ENCODE measurements around the gene KICS2. TPM values are rescaled to one million over a fixed set of nuclear protein-coding genes. Genes with fewer than 3 reads are reported as not detected.
A peak's percentile ranks its signal among the peaks of the same experiment; 100 is the strongest.

The KICS2 gene
- total RNA-seq: 10 to 100 TPM in 1 of 2 donors, 1 to 10 TPM in 1; 9.9 to 14.2 TPM

DNA sequence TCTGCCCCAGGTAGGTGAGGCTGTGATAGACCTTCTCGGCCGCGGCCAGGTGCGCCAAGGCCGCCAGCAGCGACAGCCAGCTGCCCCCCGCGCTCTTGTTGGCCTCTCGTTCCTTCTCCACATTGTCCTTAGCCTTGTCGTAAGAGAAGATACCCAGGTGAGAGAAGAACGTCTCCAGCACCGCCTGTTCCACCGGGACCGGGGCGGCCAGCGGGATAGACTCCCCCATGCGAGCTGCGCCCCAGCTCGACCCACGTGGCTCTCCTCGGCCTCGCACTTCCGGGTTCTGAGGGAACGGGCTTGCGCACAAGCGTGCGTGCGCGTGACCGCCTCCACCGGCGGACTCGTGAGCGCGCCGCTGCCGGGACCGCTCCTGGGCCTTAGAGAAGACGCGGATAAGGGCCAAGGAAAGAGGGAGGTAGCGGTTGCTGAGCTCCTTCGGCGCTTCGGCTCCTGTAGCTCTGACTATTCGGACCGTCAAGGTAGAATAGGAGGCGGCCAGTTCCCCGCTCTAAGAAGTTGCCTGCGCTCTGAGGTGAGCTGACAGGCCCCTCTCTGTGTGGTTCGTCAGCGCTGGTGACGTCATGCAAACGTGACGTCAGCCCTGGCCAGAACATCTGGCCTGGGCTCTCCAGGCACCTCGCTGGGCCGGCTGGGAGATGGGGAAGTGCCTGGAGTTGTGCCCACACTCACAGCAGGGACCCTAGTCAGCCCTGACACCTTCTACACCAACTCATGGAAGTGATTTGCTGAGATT lies at the start of gene KICS2:
KICS2 (minus strand) TSS at position 288 of the 757 bp plus-strand sequence; CDS start at position 229, 59 bp downstream.
- H3K4me1 Mint-ChIP-seq: peaks cover 14% of the 10 kb centered on the region
- peaks cover 3% of the 10 kb centered on the region for H3K27me3 Mint-ChIP-seq
- H3K36me3 Mint-ChIP-seq (ENCODE audit: low read depth): peaks cover 11% of the 10 kb centered on the region
- H3K4me3 Mint-ChIP-seq: peak within 1 kb of the TSS; percentile 92
- peak within 1 kb of the TSS; percentile 94 for H3K27ac Mint-ChIP-seq
- ATAC-seq (replicated peaks): peak; percentile 96
- H3K9me3 Mint-ChIP-seq: no peaks in the 10 kb centered on the region

DNA sequence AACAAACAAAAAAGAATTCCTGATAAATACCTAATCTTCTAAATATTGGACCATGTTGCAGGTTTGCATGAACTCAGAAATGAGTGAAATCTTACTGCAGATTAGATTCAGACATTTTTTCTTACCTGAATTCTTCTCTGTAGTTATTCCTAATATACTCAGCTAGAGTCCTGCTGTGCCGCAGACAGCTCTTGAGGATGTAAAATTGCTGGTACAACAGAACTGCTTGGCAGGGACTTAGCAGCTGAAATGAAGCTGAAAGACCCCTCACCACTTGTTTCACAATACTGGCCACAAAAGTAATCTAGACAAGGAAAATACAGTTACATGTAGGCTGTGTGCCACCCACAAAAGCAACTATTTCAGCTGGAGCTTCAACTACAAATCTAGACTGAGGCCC lies 48.3 kb upstream of the KICS2 start:
- Mint-ChIP-seq H3K4me3 (no peak overlapping the region), H3K9me3 (no peaks in the 10 kb centered on the region)

DNA sequence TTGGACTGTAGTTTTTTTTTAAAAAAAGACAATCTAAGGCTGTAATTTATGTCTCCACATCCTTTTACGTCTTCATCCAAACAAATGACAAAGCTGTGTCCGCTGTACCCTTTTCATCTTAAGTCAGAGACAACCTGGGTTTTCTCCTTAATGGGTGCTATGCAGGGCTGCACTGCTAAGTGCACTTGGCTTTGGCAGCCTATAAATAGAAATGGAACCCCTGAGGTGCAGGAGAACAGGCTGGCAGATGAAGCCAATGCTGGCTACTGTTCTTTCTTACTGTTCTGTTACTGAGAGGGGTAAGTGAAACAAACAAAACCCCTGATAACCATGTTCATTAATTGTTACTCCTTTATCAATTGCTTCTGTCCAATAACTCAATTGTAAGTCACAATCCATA lies 47.1 kb upstream of the KICS2 start:
- H3K27ac Mint-ChIP-seq: no peak overlapping the region
- peaks cover 4% of the 10 kb centered on the region for H3K4me1 Mint-ChIP-seq
- H3K4me3 Mint-ChIP-seq: no peak overlapping the region
- no peaks in the 10 kb centered on the region for H3K36me3 Mint-ChIP-seq (ENCODE audit: low read depth)
- peaks cover 5% of the 10 kb centered on the region for H3K27me3 Mint-ChIP-seq
- H3K9me3 Mint-ChIP-seq: no peaks in the 10 kb centered on the region
- no peak for ATAC-seq (replicated peaks)

More for the DNA sequence above, 48.3 kb upstream of the KICS2 start:
- Mint-ChIP-seq H3K4me1 (peaks cover 4% of the 10 kb centered on the region), H3K27me3 (peaks cover 5% of the 10 kb centered on the region), H3K36me3 (ENCODE audit: low read depth) (no peaks in the 10 kb centered on the region), H3K27ac (no peak overlapping the region)
- ATAC-seq (replicated peaks): no peak

DNA sequence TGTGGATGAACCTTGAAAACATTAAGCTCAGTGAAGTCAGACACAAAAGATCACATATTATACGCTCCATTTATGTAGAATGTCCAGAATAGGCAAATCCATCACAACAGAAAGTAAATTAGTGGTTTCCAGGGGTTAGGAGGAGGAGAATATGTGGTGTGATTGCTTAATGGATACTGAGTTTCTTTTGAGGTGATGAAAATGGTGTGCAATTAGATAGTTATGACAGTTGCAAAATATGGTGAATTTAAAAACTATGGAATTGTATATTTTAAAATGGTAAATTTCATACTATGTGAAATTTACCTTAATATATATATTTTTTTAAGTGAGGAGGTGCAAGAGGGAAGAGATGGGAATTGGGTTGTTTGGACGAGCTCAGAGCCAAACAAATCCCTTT lies 46.3 kb upstream of the KICS2 start:
- Mint-ChIP-seq H3K4me1 (no peaks in the 10 kb centered on the region), H3K27ac (no peak overlapping the region), H3K9me3 (no peaks in the 10 kb centered on the region), H3K4me3 (no peak overlapping the region), H3K36me3 (ENCODE audit: low read depth) (no peaks in the 10 kb centered on the region), H3K27me3 (peaks cover 5% of the 10 kb centered on the region)
- no peak for ATAC-seq (replicated peaks)

DNA sequence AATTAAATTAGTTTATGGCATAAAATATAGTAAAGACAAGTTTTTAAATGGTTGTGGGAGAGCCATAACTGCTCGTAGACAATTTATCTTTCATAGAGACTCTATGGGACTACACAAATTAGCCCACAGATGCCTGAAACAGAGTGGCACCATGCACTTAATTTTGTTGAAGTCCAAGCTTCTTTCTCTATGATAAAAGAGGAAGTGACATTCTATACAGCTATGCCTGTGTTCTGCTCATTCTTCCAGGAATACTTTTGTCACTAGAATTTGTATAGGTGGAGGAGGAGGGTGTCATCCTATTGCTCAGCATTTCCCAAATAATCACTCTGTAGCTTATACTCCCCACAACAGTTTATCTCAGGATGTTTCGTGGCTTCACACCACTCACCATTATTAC lies 43.7 kb upstream of the KICS2 start:
- no peak overlapping the region for H3K27ac Mint-ChIP-seq
- no peaks in the 10 kb centered on the region for H3K4me1 Mint-ChIP-seq
- ATAC-seq (replicated peaks): peak; percentile 19
- H3K36me3 Mint-ChIP-seq (ENCODE audit: low read depth): no peaks in the 10 kb centered on the region
- H3K4me3 Mint-ChIP-seq: no peak overlapping the region
- no peaks in the 10 kb centered on the region for H3K9me3 Mint-ChIP-seq
- peaks cover 5% of the 10 kb centered on the region for H3K27me3 Mint-ChIP-seq

DNA sequence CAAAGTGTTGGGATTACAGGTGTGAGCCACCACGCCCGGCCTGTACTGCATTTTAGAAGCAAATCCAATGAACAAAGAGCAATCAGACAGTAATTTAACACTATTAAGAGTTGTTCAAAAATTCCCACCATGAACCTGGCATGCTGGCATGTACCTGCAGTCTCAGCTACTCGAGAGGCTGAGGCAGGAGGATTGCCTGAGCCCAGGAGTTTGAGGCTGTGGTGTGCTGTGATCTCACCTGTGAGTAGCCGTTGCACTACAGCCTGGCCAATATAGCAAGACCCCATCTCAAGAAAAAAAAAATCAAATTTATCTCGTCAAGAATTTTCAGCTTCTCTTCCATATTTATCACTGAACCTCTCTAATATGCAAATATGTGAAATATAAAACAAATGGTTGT lies 39.7 kb upstream of the KICS2 start:
- no peaks in the 10 kb centered on the region for H3K4me1 Mint-ChIP-seq
- H3K36me3 Mint-ChIP-seq (ENCODE audit: low read depth): no peaks in the 10 kb centered on the region
- no peak overlapping the region for H3K4me3 Mint-ChIP-seq

DNA sequence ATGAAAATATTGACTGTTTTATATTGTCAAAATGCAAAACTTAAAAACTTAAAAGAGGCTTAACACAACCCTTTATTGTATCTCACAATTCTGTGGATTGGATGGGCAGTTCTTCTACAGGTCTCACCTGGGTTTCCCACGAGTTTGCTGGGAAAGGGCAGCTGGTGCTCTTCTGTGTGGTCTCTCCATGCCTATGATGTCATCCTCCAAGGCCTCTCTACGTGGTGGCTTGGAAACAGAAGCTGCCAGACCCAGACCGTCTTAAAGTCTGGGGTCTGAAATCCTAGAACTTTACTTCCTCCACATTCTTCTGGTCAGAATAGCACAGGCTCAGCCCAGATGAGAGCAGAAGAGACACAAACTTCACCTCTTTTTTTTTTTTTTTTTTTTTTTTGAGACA lies 36.5 kb upstream of the KICS2 start:
- no peaks in the 10 kb centered on the region for H3K36me3 Mint-ChIP-seq (ENCODE audit: low read depth)
- no peak for ATAC-seq (replicated peaks)
- H3K27me3 Mint-ChIP-seq: no peaks in the 10 kb centered on the region
- no peaks in the 10 kb centered on the region for H3K4me1 Mint-ChIP-seq
- no peak overlapping the region for H3K27ac Mint-ChIP-seq
- H3K4me3 Mint-ChIP-seq: no peak overlapping the region
- no peaks in the 10 kb centered on the region for H3K9me3 Mint-ChIP-seq

More for the DNA sequence above, 39.7 kb upstream of the KICS2 start:
- Mint-ChIP-seq H3K27me3 (peaks cover 5% of the 10 kb centered on the region), H3K27ac (no peak overlapping the region), H3K9me3 (no peaks in the 10 kb centered on the region)
- ATAC-seq (replicated peaks): no peak

DNA sequence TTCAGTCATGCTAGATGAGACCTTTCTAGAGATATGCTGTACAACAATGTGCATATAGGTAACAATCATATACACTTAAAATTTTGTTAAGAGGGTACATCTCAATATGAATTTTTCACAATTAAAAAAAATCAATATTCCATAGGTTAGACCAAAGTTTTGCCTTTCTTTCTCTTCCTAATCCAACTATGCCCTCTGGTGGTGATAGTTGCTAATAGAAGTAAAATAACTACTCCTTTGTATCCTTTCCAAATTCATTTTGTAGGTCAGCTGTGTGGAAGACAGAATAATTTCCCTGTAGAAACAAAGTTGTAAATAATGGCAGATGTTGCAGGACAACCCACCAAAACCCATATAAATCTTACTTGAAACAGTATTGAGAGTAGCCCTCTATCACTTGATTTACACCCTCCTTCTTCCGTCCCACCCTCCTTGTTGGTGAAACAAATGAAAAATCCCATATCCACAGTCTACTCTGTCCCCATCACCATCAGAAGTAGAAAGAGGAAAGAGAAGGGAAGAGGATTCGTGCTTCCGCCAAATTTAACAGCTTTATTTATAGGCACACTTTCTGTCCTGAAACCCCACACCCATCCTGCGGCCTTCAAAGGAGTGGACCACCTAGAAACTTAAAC lies 34.2 kb upstream of the KICS2 start:
- Mint-ChIP-seq H3K4me3 (no peak overlapping the region), H3K4me1 (no peaks in the 10 kb centered on the region), H3K36me3 (ENCODE audit: low read depth) (no peaks in the 10 kb centered on the region), H3K27ac (no peak overlapping the region), H3K27me3 (no peaks in the 10 kb centered on the region), H3K9me3 (no peaks in the 10 kb centered on the region)
- no peak for ATAC-seq (replicated peaks)

DNA sequence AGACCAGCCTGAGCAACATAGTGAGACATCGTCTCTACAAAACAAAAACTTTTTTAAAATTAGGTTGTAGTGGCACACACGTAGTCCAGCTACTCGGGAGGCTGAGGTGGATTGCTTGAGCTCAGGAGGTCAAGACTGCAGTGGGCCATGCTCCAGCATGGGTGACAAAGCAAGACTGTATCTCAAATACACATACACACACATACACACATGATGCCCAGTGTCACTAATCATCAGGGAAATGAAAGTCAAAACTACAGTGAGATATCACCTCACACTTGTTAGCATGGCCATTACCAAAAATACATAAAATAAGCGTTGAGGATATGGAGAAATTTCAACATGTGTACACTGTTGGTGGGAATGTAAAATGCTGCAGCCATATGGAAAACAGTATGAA lies 33.2 kb upstream of the KICS2 start:
- Mint-ChIP-seq H3K4me1 (no peaks in the 10 kb centered on the region), H3K36me3 (ENCODE audit: low read depth) (no peaks in the 10 kb centered on the region), H3K4me3 (no peak overlapping the region), H3K27ac (no peak overlapping the region), H3K27me3 (no peaks in the 10 kb centered on the region), H3K9me3 (no peaks in the 10 kb centered on the region)
- ATAC-seq (replicated peaks): no peak

DNA sequence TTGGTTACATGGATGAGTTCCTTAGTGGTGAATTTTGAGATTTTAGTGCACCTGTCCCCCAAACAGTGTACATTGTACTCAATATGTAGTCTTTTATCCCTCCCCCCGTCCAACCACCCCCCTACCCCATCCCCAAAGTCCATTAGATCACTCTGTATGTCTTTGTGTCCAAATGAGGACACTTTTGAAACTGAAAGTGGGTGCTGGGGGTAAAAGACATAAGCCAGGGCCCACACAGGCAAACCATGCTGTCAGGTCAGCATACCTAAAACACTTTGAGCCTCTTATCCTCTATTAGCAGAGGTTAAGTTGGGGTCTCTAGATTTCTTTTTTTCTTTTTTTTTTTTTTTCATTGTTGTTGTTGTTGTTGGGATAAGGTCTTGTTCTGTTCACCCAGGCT lies 31.3 kb upstream of the KICS2 start:
- Mint-ChIP-seq H3K27ac (no peak overlapping the region), H3K9me3 (no peaks in the 10 kb centered on the region), H3K4me1 (no peaks in the 10 kb centered on the region), H3K4me3 (no peak overlapping the region), H3K27me3 (no peaks in the 10 kb centered on the region), H3K36me3 (ENCODE audit: low read depth) (no peaks in the 10 kb centered on the region)
- ATAC-seq (replicated peaks): no peak

DNA sequence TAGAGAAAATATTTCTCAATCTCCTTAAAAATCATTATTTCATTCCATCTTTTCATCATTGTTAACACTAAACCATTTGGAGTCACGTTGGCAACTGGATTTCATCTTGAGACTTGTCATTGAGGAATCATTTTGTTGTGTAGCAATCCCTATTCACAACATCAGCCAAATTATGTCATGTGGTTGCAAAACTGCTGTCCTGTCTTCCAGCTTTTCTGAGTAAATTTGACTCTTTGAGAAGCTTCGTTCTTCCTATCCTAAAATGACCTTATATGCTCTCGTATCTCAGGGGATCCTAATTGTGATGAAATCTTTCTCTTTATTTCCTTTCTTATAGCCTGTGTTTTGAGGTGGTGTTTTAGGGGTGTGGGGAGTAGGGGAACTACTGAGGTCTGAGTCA lies 30.6 kb upstream of the KICS2 start:
- Mint-ChIP-seq H3K4me1 (no peaks in the 10 kb centered on the region), H3K9me3 (no peaks in the 10 kb centered on the region), H3K4me3 (no peak overlapping the region), H3K27me3 (no peaks in the 10 kb centered on the region), H3K36me3 (ENCODE audit: low read depth) (no peaks in the 10 kb centered on the region), H3K27ac (no peak overlapping the region)
- no peak for ATAC-seq (replicated peaks)

DNA sequence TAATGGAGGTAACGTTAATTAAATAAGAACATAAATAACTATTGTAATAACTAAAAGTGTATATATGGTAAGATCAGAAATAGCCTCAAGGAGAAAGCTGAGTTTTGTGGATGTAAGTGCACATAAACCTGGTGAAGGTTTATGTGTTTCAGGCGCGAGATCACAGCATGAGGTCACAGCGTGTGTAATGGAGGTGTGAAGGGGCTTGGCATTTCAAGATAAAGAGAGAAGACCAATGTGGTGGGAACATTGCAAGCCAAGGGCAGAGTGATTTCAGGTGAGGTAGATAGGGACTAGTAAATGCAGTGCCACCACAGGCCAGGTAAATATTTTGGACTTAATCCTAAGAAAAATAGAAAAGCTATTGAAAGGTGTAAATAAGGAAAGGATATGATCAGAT lies 21.7 kb upstream of the KICS2 start:
- no peak overlapping the region for H3K4me3 Mint-ChIP-seq
- H3K36me3 Mint-ChIP-seq (ENCODE audit: low read depth): no peaks in the 10 kb centered on the region
- no peak for ATAC-seq (replicated peaks)
- no peaks in the 10 kb centered on the region for H3K27me3 Mint-ChIP-seq
- H3K9me3 Mint-ChIP-seq: no peaks in the 10 kb centered on the region
- H3K4me1 Mint-ChIP-seq: no peaks in the 10 kb centered on the region
- H3K27ac Mint-ChIP-seq: no peak overlapping the region

DNA sequence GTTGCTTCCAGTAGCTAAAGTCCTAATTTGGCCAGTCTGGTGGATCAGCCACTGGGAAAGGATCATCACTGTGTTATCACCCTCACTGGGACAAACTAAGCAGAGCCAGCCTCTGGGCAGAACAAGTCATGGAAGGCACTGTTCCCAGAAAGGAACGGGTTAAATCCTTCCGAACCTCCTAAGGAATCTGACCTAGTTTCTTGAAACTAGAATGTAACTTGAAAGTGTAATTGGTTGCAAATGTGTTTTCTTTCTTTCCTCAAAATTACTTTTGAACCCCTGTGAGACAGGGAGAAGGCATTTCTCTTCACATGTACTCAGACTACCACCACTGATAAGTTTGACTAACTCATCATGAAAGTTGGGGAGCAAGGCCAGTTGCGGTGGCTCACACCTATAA lies 18.7 kb upstream of the KICS2 start:
- Mint-ChIP-seq H3K4me3 (no peak overlapping the region), H3K27ac (no peak overlapping the region), H3K9me3 (no peaks in the 10 kb centered on the region), H3K36me3 (ENCODE audit: low read depth) (no peaks in the 10 kb centered on the region), H3K4me1 (no peaks in the 10 kb centered on the region), H3K27me3 (peaks cover 4% of the 10 kb centered on the region)
- ATAC-seq (replicated peaks): no peak

DNA sequence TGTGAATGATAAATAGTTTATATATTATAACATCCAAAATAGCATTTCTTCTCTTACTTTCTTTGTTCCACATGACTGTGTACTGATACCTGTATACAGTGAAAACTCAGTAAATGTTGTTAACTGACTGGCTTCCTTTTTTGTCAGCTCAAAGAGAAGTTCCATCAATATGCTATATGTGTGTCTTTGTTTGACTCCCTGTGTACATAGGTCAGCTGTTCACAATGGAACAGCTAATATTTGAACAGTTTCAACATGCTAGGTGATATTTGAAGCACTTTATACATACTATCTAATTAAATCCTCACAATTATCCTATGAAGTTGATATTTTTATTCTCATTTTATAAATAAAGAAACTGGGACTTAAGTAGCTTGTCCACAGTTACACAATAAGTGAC lies 15.3 kb upstream of the KICS2 start:
- peaks cover 4% of the 10 kb centered on the region for H3K27me3 Mint-ChIP-seq
- ATAC-seq (replicated peaks): no peak
- H3K27ac Mint-ChIP-seq: no peak overlapping the region
- H3K36me3 Mint-ChIP-seq (ENCODE audit: low read depth): no peaks in the 10 kb centered on the region
- H3K4me1 Mint-ChIP-seq: no peaks in the 10 kb centered on the region
- no peak overlapping the region for H3K4me3 Mint-ChIP-seq
- no peaks in the 10 kb centered on the region for H3K9me3 Mint-ChIP-seq

DNA sequence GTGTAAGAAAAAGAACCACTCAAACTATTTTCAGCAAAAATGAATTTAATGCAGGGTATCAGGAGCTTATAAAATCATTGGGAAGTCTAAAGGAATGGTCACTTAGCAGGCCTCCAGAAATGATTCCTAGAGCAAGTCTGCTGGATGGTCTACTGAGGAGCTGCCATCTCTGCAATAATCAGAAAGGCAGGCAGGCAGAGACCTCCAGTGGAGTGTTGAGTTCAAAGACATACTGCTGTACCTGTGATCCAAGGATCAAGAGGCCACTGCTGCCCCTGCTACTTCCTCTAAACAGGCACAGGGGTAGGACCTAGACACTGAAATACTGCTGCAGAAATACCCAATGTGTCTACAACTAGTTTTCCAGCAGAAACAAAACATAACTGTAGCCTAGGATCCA lies 14.5 kb upstream of the KICS2 start:
- ATAC-seq (replicated peaks): no peak
- Mint-ChIP-seq H3K36me3 (ENCODE audit: low read depth) (no peaks in the 10 kb centered on the region), H3K4me1 (no peaks in the 10 kb centered on the region), H3K27me3 (peaks cover 4% of the 10 kb centered on the region), H3K27ac (no peak overlapping the region), H3K9me3 (no peaks in the 10 kb centered on the region), H3K4me3 (no peak overlapping the region)
